ENCODE data around the gene IRX1.

IRX1 gene

GRCh38 chr5:3650868-3651267, 55.2 kb downstream of the IRX1 start:
- DNase-seq: no peak
